ENCODE measurements around the gene ILKAP. TPM values are rescaled to one million over a fixed set of nuclear protein-coding genes. Genes with fewer than 3 reads are reported as not detected.

The ILKAP gene
- total RNA-seq, 1 experiment from 2014 or later, result 53.4 TPM

DNA sequence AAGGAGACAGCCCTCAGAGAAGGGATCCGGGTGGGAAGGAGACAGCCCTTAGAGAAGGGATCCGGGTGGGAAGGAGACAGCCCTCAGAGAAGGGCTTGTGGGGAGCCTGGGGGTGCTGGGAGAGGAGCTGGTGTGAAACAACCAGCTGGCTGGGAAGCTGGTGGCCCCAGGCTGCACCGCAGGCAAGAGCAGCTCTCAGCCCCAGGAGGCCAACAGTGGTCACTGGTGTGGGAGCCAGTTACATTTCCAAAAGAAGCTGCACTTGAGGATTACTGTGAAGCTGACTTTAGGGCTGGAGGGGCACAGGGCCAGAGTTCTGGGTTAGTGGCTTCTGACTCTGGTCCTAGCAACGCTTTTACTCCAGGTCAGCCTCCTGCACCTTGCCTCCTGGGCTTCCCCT is 33.1 kb upstream of the ILKAP start:
- no peaks in the 10 kb centered on the region for H3K9me2 ChIP-seq (ENCODE audit: insufficient read depth)
- no peak overlapping the region for H2AFZ ChIP-seq (ENCODE audit: low read depth, low read length, poor library complexity, severe bottlenecking)
- ATAC-seq (no peak), DNase-seq (ENCODE audit: low read depth, low spot score) (no peak)
- intact Hi-C loops (cut with micrococcal nuclease), result no loop called here
- CTCF ChIA-PET, result no interaction called here
- peaks cover 15 to 35% of the 10 kb centered on the region in 2 experiments for H3K4me1 ChIP-seq (ENCODE audit: control insufficient read depth in 1 of 2, insufficient read depth in 2 of 2, low read length in 2 of 2)
- H3K27me3 ChIP-seq (ENCODE audit: insufficient read depth, low read length), result no peaks in the 10 kb centered on the region
- no peaks in the 10 kb centered on the region; the same call in 1 of the 2 replicates for H3K79me2 ChIP-seq (ENCODE audit: insufficient read depth, low read length)
- RAD21 ChIA-PET (ENCODE audit: low non-redundant PET in 1 of 2, low total read pairs in 2 of 2, uncharacterized antibody in 2 of 2, unreplicated experiment in 2 of 2), result no interaction called here
- no peak overlapping the region for H3K9ac ChIP-seq (ENCODE audit: low read length)
- no peak overlapping the region for H3K4me3 ChIP-seq (replicated peaks in 1 of 2; ENCODE audit: low read depth in 1 of 2, low read length in 2 of 2)
- no peaks in the 10 kb centered on the region for H4K20me1 ChIP-seq (ENCODE audit: insufficient read depth)
- no TSS peak for BruUV-seq (replicated peaks)
- POLR2A ChIA-PET, result no interaction called here
- TF ChIP-seq CEBPB (IDR thresholded peaks at IDR 0.05; ENCODE audit: low read depth) (no peak), EZH2 (IDR thresholded peaks at IDR 0.05) (no peak), EGR1 (IDR thresholded peaks at IDR 0.05; ENCODE audit: low read depth) (no peak), POLR2A (IDR thresholded peaks at IDR 0.05; ENCODE audit: borderline replicate concordance, extremely low read depth, insufficient read depth, insufficient read length) (no peak), POLR2AphosphoS5 (IDR thresholded peaks at IDR 0.05; ENCODE audit: low read depth, low read length) (no peak), YY1 (IDR thresholded peaks at IDR 0.05; ENCODE audit: extremely low read depth, insufficient replicate concordance, low read depth, low read length) (no peak), FOSL1 (IDR thresholded peaks at IDR 0.05; ENCODE audit: low read depth) (no peak), EZH2phosphoT487 (IDR thresholded peaks at IDR 0.05; ENCODE audit: borderline replicate concordance) (no peak), ZFX (IDR thresholded peaks at IDR 0.05) (no peak), SP1 (IDR thresholded peaks at IDR 0.05; ENCODE audit: low read depth) (no peak), CBX3 (IDR thresholded peaks at IDR 0.05; ENCODE audit: low read depth) (no peak), SRF (IDR thresholded peaks at IDR 0.05; ENCODE audit: low read depth) (no peak)
- TF ChIP-seq, protein P1, sequence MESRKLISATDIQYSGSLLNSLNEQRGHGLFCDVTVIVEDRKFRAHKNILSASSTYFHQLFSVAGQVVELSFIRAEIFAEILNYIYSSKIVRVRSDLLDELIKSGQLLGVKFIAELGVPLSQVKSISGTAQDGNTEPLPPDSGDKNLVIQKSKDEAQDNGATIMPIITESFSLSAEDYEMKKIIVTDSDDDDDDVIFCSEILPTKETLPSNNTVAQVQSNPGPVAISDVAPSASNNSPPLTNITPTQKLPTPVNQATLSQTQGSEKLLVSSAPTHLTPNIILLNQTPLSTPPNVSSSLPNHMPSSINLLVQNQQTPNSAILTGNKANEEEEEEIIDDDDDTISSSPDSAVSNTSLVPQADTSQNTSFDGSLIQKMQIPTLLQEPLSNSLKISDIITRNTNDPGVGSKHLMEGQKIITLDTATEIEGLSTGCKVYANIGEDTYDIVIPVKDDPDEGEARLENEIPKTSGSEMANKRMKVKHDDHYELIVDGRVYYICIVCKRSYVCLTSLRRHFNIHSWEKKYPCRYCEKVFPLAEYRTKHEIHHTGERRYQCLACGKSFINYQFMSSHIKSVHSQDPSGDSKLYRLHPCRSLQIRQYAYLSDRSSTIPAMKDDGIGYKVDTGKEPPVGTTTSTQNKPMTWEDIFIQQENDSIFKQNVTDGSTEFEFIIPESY (IDR thresholded peaks at IDR 0.05; ENCODE audit: extremely low read depth, insufficient replicate concordance, low read length), result no peak
- TF ChIP-seq, protein P2, sequence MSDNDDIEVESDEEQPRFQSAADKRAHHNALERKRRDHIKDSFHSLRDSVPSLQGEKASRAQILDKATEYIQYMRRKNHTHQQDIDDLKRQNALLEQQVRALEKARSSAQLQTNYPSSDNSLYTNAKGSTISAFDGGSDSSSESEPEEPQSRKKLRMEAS (IDR thresholded peaks at IDR 0.05), result no peak
- TF ChIP-seq, protein P3, sequence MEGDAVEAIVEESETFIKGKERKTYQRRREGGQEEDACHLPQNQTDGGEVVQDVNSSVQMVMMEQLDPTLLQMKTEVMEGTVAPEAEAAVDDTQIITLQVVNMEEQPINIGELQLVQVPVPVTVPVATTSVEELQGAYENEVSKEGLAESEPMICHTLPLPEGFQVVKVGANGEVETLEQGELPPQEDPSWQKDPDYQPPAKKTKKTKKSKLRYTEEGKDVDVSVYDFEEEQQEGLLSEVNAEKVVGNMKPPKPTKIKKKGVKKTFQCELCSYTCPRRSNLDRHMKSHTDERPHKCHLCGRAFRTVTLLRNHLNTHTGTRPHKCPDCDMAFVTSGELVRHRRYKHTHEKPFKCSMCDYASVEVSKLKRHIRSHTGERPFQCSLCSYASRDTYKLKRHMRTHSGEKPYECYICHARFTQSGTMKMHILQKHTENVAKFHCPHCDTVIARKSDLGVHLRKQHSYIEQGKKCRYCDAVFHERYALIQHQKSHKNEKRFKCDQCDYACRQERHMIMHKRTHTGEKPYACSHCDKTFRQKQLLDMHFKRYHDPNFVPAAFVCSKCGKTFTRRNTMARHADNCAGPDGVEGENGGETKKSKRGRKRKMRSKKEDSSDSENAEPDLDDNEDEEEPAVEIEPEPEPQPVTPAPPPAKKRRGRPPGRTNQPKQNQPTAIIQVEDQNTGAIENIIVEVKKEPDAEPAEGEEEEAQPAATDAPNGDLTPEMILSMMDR (IDR thresholded peaks at IDR 0.05 in 2 of 3, conservative IDR thresholded peaks at IDR 0.05 in 1 of 3; ENCODE audit: borderline replicate concordance in 1 of 3, insufficient read depth in 1 of 3, low read depth in 2 of 3, low read length in 2 of 3), result no peak
- TF ChIP-seq, protein P4, sequence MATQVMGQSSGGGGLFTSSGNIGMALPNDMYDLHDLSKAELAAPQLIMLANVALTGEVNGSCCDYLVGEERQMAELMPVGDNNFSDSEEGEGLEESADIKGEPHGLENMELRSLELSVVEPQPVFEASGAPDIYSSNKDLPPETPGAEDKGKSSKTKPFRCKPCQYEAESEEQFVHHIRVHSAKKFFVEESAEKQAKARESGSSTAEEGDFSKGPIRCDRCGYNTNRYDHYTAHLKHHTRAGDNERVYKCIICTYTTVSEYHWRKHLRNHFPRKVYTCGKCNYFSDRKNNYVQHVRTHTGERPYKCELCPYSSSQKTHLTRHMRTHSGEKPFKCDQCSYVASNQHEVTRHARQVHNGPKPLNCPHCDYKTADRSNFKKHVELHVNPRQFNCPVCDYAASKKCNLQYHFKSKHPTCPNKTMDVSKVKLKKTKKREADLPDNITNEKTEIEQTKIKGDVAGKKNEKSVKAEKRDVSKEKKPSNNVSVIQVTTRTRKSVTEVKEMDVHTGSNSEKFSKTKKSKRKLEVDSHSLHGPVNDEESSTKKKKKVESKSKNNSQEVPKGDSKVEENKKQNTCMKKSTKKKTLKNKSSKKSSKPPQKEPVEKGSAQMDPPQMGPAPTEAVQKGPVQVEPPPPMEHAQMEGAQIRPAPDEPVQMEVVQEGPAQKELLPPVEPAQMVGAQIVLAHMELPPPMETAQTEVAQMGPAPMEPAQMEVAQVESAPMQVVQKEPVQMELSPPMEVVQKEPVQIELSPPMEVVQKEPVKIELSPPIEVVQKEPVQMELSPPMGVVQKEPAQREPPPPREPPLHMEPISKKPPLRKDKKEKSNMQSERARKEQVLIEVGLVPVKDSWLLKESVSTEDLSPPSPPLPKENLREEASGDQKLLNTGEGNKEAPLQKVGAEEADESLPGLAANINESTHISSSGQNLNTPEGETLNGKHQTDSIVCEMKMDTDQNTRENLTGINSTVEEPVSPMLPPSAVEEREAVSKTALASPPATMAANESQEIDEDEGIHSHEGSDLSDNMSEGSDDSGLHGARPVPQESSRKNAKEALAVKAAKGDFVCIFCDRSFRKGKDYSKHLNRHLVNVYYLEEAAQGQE (IDR thresholded peaks at IDR 0.05; ENCODE audit: low read depth), result no peak
- TF ChIP-seq, protein P5, sequence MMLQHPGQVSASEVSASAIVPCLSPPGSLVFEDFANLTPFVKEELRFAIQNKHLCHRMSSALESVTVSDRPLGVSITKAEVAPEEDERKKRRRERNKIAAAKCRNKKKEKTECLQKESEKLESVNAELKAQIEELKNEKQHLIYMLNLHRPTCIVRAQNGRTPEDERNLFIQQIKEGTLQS (IDR thresholded peaks at IDR 0.05), result no peak
- H3K9me3 ChIP-seq (ENCODE audit: control insufficient read depth in 1 of 2, insufficient read depth in 1 of 2, low read depth in 1 of 2, low read length in 2 of 2), result no peaks in the 10 kb centered on the region
- no peaks in the 10 kb centered on the region for H3K36me3 ChIP-seq (ENCODE audit: control insufficient read depth in 1 of 2, insufficient read depth in 2 of 2, low read length in 2 of 2)
- no peak overlapping the region for H3K4me2 ChIP-seq (ENCODE audit: low read length)
- H3K27ac ChIP-seq (ENCODE audit: low read depth, low read length), result no peak overlapping the region
